ENCODE measurements around the gene PLEKHJ1. TPM values are rescaled to one million over a fixed set of nuclear protein-coding genes. Genes with fewer than 3 reads are reported as not detected.

Gene PLEKHJ1
- total RNA-seq, 1 donor from 2014 or later = 78.3 TPM

DNA sequence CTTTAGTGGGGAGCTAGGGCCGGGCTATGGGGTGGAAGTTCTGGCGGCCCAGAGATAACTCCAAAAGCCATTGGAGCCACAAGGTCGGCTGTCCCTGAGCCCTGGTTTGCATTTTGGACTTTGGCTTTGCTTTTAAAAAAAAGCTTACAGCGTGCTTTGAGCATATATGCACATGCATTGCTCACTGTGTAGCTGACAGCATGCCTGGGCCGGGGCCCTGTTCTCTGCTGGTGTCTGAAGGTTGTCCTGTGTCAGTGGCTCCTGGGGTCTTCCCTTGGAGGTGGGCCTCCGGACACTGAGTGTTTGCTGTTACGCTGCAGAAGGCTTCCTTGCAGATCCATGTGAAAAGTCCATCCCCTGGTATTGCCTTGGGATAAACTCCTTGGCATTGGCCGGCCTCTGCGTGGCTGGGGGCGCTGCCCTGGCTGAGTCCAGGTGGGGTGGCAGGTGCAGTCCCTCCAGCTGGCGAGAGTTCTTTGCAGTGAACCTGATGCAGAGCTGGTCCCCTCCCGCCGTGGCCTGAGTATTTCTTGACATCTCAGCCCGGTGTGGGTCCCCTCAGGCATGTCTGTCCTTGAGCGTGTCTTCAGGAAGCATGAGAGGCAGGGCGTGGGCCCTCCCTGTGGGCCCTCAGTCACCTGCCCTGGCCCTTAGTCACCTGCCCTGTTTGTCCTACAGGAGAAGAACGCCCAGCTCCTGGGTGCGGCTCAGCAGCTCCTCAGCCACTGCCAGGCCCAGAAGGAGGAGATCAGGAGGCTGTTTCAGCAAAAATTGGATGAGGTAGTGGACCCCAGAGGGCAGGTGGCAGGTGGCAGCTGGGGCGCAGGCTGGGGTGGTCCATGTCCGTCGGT lies 23.0 kb downstream of the PLEKHJ1 start:
- peaks cover 19% of the 10 kb centered on the region for H3K36me3 ChIP-seq (ENCODE audit: insufficient read depth, low read length)
- H3K4me3 ChIP-seq (ENCODE audit: insufficient read depth, low read depth, low read length) = no peak overlapping the region
- H3K9ac ChIP-seq (ENCODE audit: low read length) = no peak overlapping the region
- H3K4me1 ChIP-seq (ENCODE audit: insufficient read depth, low read length) = peaks cover 11% of the 10 kb centered on the region
- Mint-ChIP-seq H3K36me3 (ENCODE audit: low read depth, unreplicated experiment) (peaks cover 14% of the 10 kb centered on the region), H3K27ac (ENCODE audit: unreplicated experiment) (no peak overlapping the region), H3K27me3 (ENCODE audit: low read depth, unreplicated experiment) (no peaks in the 10 kb centered on the region), H3K4me3 (ENCODE audit: unreplicated experiment) (no peak overlapping the region), H3K4me1 (ENCODE audit: low read depth, unreplicated experiment) (peaks cover 4% of the 10 kb centered on the region), H3K9me3 (ENCODE audit: unreplicated experiment) (no peaks in the 10 kb centered on the region)
- FAIRE-seq = no peak
- DNase-seq (ENCODE audit: low read depth) = no peak
- H3K27me3 ChIP-seq (ENCODE audit: insufficient read depth, low read length) = no peaks in the 10 kb centered on the region
- TF ChIP-seq EZH2 (IDR thresholded peaks at IDR 0.05; ENCODE audit: insufficient read depth, low read length) = no peak
- TF ChIP-seq, protein P1, sequence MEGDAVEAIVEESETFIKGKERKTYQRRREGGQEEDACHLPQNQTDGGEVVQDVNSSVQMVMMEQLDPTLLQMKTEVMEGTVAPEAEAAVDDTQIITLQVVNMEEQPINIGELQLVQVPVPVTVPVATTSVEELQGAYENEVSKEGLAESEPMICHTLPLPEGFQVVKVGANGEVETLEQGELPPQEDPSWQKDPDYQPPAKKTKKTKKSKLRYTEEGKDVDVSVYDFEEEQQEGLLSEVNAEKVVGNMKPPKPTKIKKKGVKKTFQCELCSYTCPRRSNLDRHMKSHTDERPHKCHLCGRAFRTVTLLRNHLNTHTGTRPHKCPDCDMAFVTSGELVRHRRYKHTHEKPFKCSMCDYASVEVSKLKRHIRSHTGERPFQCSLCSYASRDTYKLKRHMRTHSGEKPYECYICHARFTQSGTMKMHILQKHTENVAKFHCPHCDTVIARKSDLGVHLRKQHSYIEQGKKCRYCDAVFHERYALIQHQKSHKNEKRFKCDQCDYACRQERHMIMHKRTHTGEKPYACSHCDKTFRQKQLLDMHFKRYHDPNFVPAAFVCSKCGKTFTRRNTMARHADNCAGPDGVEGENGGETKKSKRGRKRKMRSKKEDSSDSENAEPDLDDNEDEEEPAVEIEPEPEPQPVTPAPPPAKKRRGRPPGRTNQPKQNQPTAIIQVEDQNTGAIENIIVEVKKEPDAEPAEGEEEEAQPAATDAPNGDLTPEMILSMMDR (IDR thresholded peaks at IDR 0.05; ENCODE audit: insufficient read depth, low read depth, low read length) = no peak
- H3K27ac ChIP-seq (ENCODE audit: low read depth, low read length) = no peak overlapping the region
- peaks cover 33% of the 10 kb centered on the region for H4K20me1 ChIP-seq (ENCODE audit: insufficient read depth, low read length)
- H3K79me2 ChIP-seq (ENCODE audit: insufficient read depth, low read length) = peaks cover 3% of the 10 kb centered on the region
- no peaks in the 10 kb centered on the region for H3K9me3 ChIP-seq (ENCODE audit: insufficient read depth, low read depth, low read length)
- H3K4me2 ChIP-seq (ENCODE audit: low read length) = no peak overlapping the region
- H2AFZ ChIP-seq (ENCODE audit: low read depth, low read length) = no peak overlapping the region

DNA sequence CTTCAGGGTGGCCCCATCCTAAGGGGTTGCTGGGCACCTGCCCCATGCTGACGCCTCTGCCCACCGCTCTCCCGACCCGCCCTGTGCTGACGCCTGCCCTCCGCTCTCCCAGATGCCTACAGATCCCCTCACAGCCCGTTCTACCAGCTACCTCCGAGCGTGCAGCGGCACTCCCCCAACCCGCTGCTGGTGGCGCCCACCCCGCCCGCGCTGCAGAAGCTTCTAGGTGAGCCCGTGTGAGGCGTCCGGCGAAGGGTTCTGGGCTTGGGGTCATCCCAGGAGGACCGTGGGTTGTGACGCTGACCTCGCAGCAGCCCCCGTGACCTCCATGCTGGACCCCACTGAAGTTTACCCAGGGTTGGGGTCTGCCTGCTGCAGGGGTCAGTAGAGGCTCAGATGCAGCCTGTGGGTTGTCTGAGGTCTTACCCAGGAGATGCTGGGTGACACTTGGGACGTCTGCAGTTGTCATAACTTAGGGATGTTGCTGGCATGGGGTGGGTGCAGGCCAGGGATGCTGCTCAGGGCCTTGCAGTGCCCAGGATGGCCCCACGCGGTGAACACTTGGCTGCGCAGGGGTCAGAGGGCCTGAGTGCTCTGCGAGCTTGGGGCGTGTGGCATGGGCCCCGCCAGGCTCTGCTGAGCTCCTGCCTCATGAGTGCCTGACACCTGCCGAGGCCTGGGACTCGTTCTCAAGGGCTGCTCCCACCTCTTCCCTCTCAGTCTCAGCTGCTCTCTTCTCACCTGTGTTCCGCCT lies 25.0 kb downstream of the PLEKHJ1 start:
- no peaks in the 10 kb centered on the region for H3K9me3 ChIP-seq (ENCODE audit: insufficient read depth, low read depth, low read length)
- no peak overlapping the region for H3K4me3 ChIP-seq (ENCODE audit: insufficient read depth, low read depth, low read length)
- H3K4me2 ChIP-seq (ENCODE audit: low read length) = no peak overlapping the region
- no peak overlapping the region for H2AFZ ChIP-seq (ENCODE audit: low read depth, low read length)
- DNase-seq (ENCODE audit: low read depth) (no peak), FAIRE-seq (no peak)
- H3K4me1 ChIP-seq (ENCODE audit: insufficient read depth, low read length) = peaks cover 21% of the 10 kb centered on the region
- no peak for TF ChIP-seq EZH2 (IDR thresholded peaks at IDR 0.05; ENCODE audit: insufficient read depth, low read length)
- TF ChIP-seq, protein P1 (IDR thresholded peaks at IDR 0.05; ENCODE audit: insufficient read depth, low read depth, low read length) = no peak
- H4K20me1 ChIP-seq (ENCODE audit: insufficient read depth, low read length) = peaks cover 40% of the 10 kb centered on the region
- peaks cover 23% of the 10 kb centered on the region for H3K36me3 ChIP-seq (ENCODE audit: insufficient read depth, low read length)
- no peaks in the 10 kb centered on the region for H3K27me3 Mint-ChIP-seq (ENCODE audit: low read depth, unreplicated experiment)
- no peaks in the 10 kb centered on the region for H3K9me3 Mint-ChIP-seq (ENCODE audit: unreplicated experiment)
- no peak overlapping the region for H3K27ac ChIP-seq (ENCODE audit: low read depth, low read length)
- no peak overlapping the region for H3K4me3 Mint-ChIP-seq (ENCODE audit: unreplicated experiment)
- H3K27me3 ChIP-seq (ENCODE audit: insufficient read depth, low read length) = no peaks in the 10 kb centered on the region
- H3K4me1 Mint-ChIP-seq (ENCODE audit: low read depth, unreplicated experiment) = peaks cover 4% of the 10 kb centered on the region
- peaks cover 11% of the 10 kb centered on the region for H3K36me3 Mint-ChIP-seq (ENCODE audit: low read depth, unreplicated experiment)
- peaks cover 14% of the 10 kb centered on the region for H3K79me2 ChIP-seq (ENCODE audit: insufficient read depth, low read length)
- H3K9ac ChIP-seq (ENCODE audit: low read length) = no peak overlapping the region
- H3K27ac Mint-ChIP-seq (ENCODE audit: unreplicated experiment) = no peak overlapping the region

Data from astrocyte (in vitro differentiated cells and primary cell).